ENCODE data around the gene APOL1. TPM values are rescaled to one million over a fixed set of nuclear protein-coding genes. Genes with fewer than 3 reads are reported as not detected.

APOL1 gene
- total and polyA plus RNA-seq, 10 of the 15 experiments (the other 5 are each of a cell fraction or from before 2014, with no cell fraction given), result 9.0 to 42.0 (median 17.6) TPM

- TF ChIP-seq SPI1 (IDR thresholded peaks at IDR 0.05; ENCODE audit: borderline replicate concordance, insufficient read depth, low read depth, low read length) (no peak), RUNX3 (IDR thresholded peaks at IDR 0.05; ENCODE audit: low read length) (no peak), CREB1 (IDR thresholded peaks at IDR 0.05; ENCODE audit: low read depth) (no peak)
Measured at GRCh38 chr22:36234919-36235318, 18.0 kb upstream of the APOL1 start (continued).

GRCh38 chr22:36235585-36235984 is 17.3 kb upstream of the APOL1 start:
- Histone ChIP-seq H2AFZ (ENCODE audit: control insufficient read depth, low read depth, low read length) (no peak overlapping the region), H3K9ac (ENCODE audit: control insufficient read depth, insufficient read depth, low read length) (no peak overlapping the region), H3K27ac (ENCODE audit: control insufficient read depth, insufficient read depth) (no peak overlapping the region), H3K9me3 (replicated peaks; ENCODE audit: control insufficient read depth, insufficient read depth, low read length) (no peaks in the 10 kb centered on the region; the same call in 2 of the 3 replicates), H4K20me1 (ENCODE audit: control insufficient read depth, insufficient read depth) (no peaks in the 10 kb centered on the region), H3K4me1 (ENCODE audit: control insufficient read depth, insufficient read depth, low read length) (peaks cover 31% of the 10 kb centered on the region), H3K79me2 (ENCODE audit: control insufficient read depth, insufficient read depth, low read length) (peaks cover 43% of the 10 kb centered on the region), H3K4me2 (ENCODE audit: control insufficient read depth, insufficient read depth) (peak overlapping the region; percentile 88), H3K36me3 (ENCODE audit: control insufficient read depth in 2 of 2, insufficient read depth in 2 of 2, low read length in 1 of 2) (peaks cover 4 to 23% of the 10 kb centered on the region in 2 experiments; a peak in 3 of 4 replicates), H3K4me3 (peak overlapping the region; percentile 8; the same call in 1 of the 2 replicates), H3K27me3 (replicated peaks in 1 of 2; ENCODE audit: control insufficient read depth in 2 of 2, insufficient read depth in 2 of 2, low read length in 1 of 2) (no peaks in the 10 kb centered on the region)
- ATAC-seq (no peak), DNase-seq (ENCODE audit: low read depth, low spot score) (no peak), FAIRE-seq (no peak)
- no peak for TF ChIP-seq BCL3 (IDR thresholded peaks at IDR 0.05; ENCODE audit: borderline replicate concordance, insufficient read depth, low read depth, low read length, poor library complexity, severe bottlenecking)
- TF ChIP-seq MYC (IDR thresholded peaks at IDR 0.05; ENCODE audit: insufficient read depth, insufficient read length, insufficient replicate concordance, low read length, severe bottlenecking), result no peak
- TF ChIP-seq NR2F1 (conservative IDR thresholded peaks at IDR 0.05), result no peak
- TF ChIP-seq HCFC1 (IDR thresholded peaks at IDR 0.05; ENCODE audit: low read length), result no peak
- 80% methylated on average over 3 of the region's 3 CpGs for WGBS (ENCODE audit: insufficient coverage, insufficient replicate concordance, low lambda C conversion rate, missing lambda C conversion rate)
- ChIA-PET RAD21 (ENCODE audit: unreplicated experiment) (interaction anchor here (0.8 to 1.1 kb wide), 3 partner anchors 14 to 43 kb away, joined by 3 to 4 read pairs (median 3); no protein-coding TSS in a partner anchor), CTCF (interaction anchor here (1.5 to 8.0 kb wide), 4 partner anchors 14 to 41 kb away, joined by 5 to 153 read pairs (median 32); partner anchors contain the start of gene APOL1), POLR2A (interaction anchor here (7.7 kb wide), 1 partner anchor 17 kb away, joined by 99 read pairs; the partner anchor contains the start of gene APOL1), SMC1A (ENCODE audit: uncharacterized antibody, unreplicated experiment) (interaction anchor here (0.8 to 9.5 kb wide), 7 partner anchors 8 to 43 kb away, joined by 3 to 165 read pairs (median 6); partner anchors contain the start of gene APOL1)
- BruUV-seq (replicated peaks), result no TSS peak
- intact Hi-C loops (cut with micrococcal nuclease; ENCODE audit: unreplicated experiment), result loop anchor here (5.0 kb wide), 1 partner anchor 42 kb away; no protein-coding TSS in a partner anchor
- in situ Hi-C loops (cut with MboI), result no loop called here
